WERI-Rb-1 (cell line): ENCODE results near the gene SARS2.

ENCODE experiments used
- DNase-seq: peaks from one replicate; pipeline ENCODE4 v3.0.0-alpha.2; 2020
- H3K27ac ChIP-seq: fragments of 250-450 bp; sonication (Bioruptor Pico); 2 replicates; pipeline ENCODE4 v1.5.1; 2020; ENCODE audit warnings: mild to moderate bottlenecking, moderate library complexity
- H3K27me3 ChIP-seq: fragments of 250-450 bp; sonication (Bioruptor Pico); 2 replicates; pipeline ENCODE4 v1.5.1; 2021; ENCODE audit warnings: mild to moderate bottlenecking, low read depth, moderate library complexity; ENCODE audit not compliant: insufficient read depth, severe bottlenecking
- H3K36me3 ChIP-seq: fragments of 250-450 bp; sonication (Bioruptor Pico); 2 replicates; pipeline ENCODE4 v1.5.1; 2020; ENCODE audit warnings: mild to moderate bottlenecking, moderate library complexity
- H3K4me3 ChIP-seq: 2 replicates; pipeline ENCODE4 v1.5.1; 2011; ENCODE audit warnings: low read depth, mild to moderate bottlenecking, control low read depth, low read length
- H3K9me3 ChIP-seq: fragments of 250-450 bp; sonication (Bioruptor Pico); 2 replicates; pipeline ENCODE4 v1.5.1; 2021; ENCODE audit warnings: mild to moderate bottlenecking, moderate library complexity; ENCODE audit not compliant: severe bottlenecking
- CTCF ChIP-seq: IDR thresholded peaks from 2 replicates; pipeline ENCODE4 v1.5.1; 2011; ENCODE audit warnings: low read depth, mild to moderate bottlenecking, control low read depth, inconsistent platforms, low read length

Gene SARS2

GRCh38 chr19:38931521-38931793 lies 894 bp upstream of the SARS2 start:
- H3K9me3 ChIP-seq = no peaks in the 10 kb centered on the region
- H3K27ac ChIP-seq = no peak overlapping the region; the same call in 1 of the 2 replicates
- peaks cover 18% of the 10 kb centered on the region for H3K36me3 ChIP-seq
- no peak for TF ChIP-seq CTCF
- DNase-seq = no peak
- H3K27me3 ChIP-seq = no peaks in the 10 kb centered on the region
- peak overlapping the region; percentile 98 for H3K4me3 ChIP-seq

GRCh38 chr19:38930776-38931520 lies 385 bp upstream of the SARS2 start, which contains the start of gene MRPS12:
TSS of gene MRPS12 (plus strand) at chr19:38930944. CDS start at chr19:38931295, 351 bp downstream.
- Histone ChIP-seq H3K4me3 (peak within 1 kb of the TSS; percentile 98), H3K27ac (peak within 1 kb of the TSS; percentile 96), H3K9me3 (no peaks in the 10 kb centered on the region), H3K36me3 (peaks cover 20% of the 10 kb centered on the region), H3K27me3 (no peaks in the 10 kb centered on the region)
- DNase-seq = peak; percentile 98
- no peak for TF ChIP-seq CTCF

- Histone ChIP-seq H3K27ac (no peak overlapping the region), H3K36me3 (peaks cover 33% of the 10 kb centered on the region), H3K9me3 (no peaks in the 10 kb centered on the region), H3K27me3 (no peaks in the 10 kb centered on the region), H3K4me3 (no peak overlapping the region)
- no peak for TF ChIP-seq CTCF
- no peak for DNase-seq
Measured at GRCh38 chr19:38928391-38929001, 2.1 kb downstream of the SARS2 start.

- Histone ChIP-seq H3K27ac (no peak overlapping the region), H3K9me3 (no peaks in the 10 kb centered on the region), H3K36me3 (peaks cover 33% of the 10 kb centered on the region)
Measured at GRCh38 chr19:38924388-38924787, 6.2 kb downstream of the SARS2 start.

GRCh38 chr19:38922482-38922881 lies 8.1 kb downstream of the SARS2 start:
- TF ChIP-seq CTCF = no peak
- Histone ChIP-seq H3K4me3 (no peak overlapping the region), H3K9me3 (no peaks in the 10 kb centered on the region), H3K27ac (no peak overlapping the region), H3K27me3 (no peaks in the 10 kb centered on the region), H3K36me3 (peaks cover 31% of the 10 kb centered on the region)
- no peak for DNase-seq

More at GRCh38 chr19:38924388-38924787, 6.2 kb downstream of the SARS2 start:
- DNase-seq = no peak
- no peaks in the 10 kb centered on the region for H3K27me3 ChIP-seq
- no peak for TF ChIP-seq CTCF
- H3K4me3 ChIP-seq = no peak overlapping the region
